ENCODE measurements around the gene USP46.

DNA sequence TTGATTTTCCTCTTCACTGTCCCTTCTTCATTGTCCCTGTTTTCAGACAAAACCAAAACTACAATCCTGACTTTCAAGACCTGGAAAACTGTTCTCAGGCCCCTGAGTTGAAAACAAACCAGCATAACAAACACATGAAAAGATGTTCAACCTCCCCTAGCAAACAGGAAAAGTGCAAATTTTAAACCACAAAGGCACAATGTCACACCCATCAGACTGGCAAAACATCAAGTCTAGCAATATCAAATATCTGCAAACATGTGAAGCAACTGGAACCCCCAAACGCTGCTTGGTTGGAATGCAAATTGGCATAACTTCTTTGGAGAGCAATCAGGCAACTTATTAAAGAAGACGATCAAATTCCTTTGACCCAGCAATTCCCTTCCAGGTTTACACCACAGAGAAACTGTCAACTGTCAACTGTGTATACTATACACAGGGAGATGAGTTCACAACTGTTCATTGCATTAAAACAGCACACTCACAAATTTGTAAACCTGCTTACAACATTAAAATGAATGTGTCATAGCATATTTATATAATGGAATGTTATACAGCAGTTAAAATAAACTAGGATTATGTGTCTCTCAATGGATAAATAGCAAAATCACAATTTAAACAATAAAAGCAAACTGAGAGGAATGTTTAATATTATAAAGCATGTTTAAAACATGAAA is 7.0 kb downstream of the USP46 start:
- TF ChIP-seq, protein P1, sequence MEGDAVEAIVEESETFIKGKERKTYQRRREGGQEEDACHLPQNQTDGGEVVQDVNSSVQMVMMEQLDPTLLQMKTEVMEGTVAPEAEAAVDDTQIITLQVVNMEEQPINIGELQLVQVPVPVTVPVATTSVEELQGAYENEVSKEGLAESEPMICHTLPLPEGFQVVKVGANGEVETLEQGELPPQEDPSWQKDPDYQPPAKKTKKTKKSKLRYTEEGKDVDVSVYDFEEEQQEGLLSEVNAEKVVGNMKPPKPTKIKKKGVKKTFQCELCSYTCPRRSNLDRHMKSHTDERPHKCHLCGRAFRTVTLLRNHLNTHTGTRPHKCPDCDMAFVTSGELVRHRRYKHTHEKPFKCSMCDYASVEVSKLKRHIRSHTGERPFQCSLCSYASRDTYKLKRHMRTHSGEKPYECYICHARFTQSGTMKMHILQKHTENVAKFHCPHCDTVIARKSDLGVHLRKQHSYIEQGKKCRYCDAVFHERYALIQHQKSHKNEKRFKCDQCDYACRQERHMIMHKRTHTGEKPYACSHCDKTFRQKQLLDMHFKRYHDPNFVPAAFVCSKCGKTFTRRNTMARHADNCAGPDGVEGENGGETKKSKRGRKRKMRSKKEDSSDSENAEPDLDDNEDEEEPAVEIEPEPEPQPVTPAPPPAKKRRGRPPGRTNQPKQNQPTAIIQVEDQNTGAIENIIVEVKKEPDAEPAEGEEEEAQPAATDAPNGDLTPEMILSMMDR (IDR thresholded peaks at IDR 0.05; ENCODE audit: control extremely low read depth in 1 of 3, insufficient read depth in 1 of 3, low read depth in 1 of 3, low read length in 3 of 3), result no peak
- TF ChIP-seq, protein P2, sequence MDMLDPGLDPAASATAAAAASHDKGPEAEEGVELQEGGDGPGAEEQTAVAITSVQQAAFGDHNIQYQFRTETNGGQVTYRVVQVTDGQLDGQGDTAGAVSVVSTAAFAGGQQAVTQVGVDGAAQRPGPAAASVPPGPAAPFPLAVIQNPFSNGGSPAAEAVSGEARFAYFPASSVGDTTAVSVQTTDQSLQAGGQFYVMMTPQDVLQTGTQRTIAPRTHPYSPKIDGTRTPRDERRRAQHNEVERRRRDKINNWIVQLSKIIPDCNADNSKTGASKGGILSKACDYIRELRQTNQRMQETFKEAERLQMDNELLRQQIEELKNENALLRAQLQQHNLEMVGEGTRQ (IDR thresholded peaks at IDR 0.05; ENCODE audit: low read length), result no peak
- TF ChIP-seq TBP (IDR thresholded peaks at IDR 0.05; ENCODE audit: low read depth, low read length) (no peak), RXRA (IDR thresholded peaks at IDR 0.05; ENCODE audit: insufficient read depth, low read depth, low read length) (no peak), POLR2A (IDR thresholded peaks at IDR 0.05; ENCODE audit: control extremely low read depth in 1 of 2, low read depth in 2 of 2, low read length in 2 of 2) (no peak), SP4 (IDR thresholded peaks at IDR 0.05; ENCODE audit: low read length) (no peak), JUN (IDR thresholded peaks at IDR 0.05; ENCODE audit: low read depth, low read length) (no peak), SP2 (IDR thresholded peaks at IDR 0.05; ENCODE audit: low read length) (no peak), EP300 (IDR thresholded peaks at IDR 0.05; ENCODE audit: borderline replicate concordance in 1 of 2, low read depth in 2 of 2, low read length in 2 of 2) (no peak), TAF1 (IDR thresholded peaks at IDR 0.05; ENCODE audit: low read depth, low read length) (no peak), TEAD4 (IDR thresholded peaks at IDR 0.05; ENCODE audit: low read depth, low read length) (no peak), EZH2 (IDR thresholded peaks at IDR 0.05; ENCODE audit: low read depth, low read length, severe bottlenecking) (no peak), CHD2 (IDR thresholded peaks at IDR 0.05; ENCODE audit: low read length) (no peak)
- TF ChIP-seq, protein P3, sequence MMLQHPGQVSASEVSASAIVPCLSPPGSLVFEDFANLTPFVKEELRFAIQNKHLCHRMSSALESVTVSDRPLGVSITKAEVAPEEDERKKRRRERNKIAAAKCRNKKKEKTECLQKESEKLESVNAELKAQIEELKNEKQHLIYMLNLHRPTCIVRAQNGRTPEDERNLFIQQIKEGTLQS (IDR thresholded peaks at IDR 0.05; ENCODE audit: insufficient read depth, low read depth, low read length), result no peak
